GM12801 (cell line): ENCODE measurements around the gene CA4.

ENCODE experiments used
- CTCF ChIP-seq: IDR thresholded peaks from one replicate; pipeline ENCODE4 v1.5.1; 2011; ENCODE audit warnings: control low read depth; ENCODE audit not compliant: insufficient read length; ENCODE audit errors: extremely low read depth

Gene CA4

GRCh38 chr17:60174035-60174434 is 24.3 kb downstream of the CA4 start:
- TF ChIP-seq CTCF: no peak

- no peak for TF ChIP-seq CTCF
Observed at GRCh38 chr17:60188759-60189158, 39.0 kb downstream of the CA4 start.

- TF ChIP-seq CTCF: no peak
Observed at GRCh38 chr17:60193482-60193881, 43.7 kb downstream of the CA4 start.
